Activated gamma-delta T cell treated with anti-CD3 and anti-CD28 coated beads, Interleukin-2, amount 50 U/mL, for 16 hours (primary cell): ENCODE data around the gene CCDC112.
"Not testable (repeated sequence)": the region's sequence is repeated elsewhere in the genome, so short reads cannot be mapped to it uniquely, and the experiment has no call there.

Experiments
- DNase-seq: peaks from one replicate; pipeline ENCODE4 v3.0.0-alpha.2; 2020; ENCODE audit warnings: low read depth

Gene CCDC112, protein sequence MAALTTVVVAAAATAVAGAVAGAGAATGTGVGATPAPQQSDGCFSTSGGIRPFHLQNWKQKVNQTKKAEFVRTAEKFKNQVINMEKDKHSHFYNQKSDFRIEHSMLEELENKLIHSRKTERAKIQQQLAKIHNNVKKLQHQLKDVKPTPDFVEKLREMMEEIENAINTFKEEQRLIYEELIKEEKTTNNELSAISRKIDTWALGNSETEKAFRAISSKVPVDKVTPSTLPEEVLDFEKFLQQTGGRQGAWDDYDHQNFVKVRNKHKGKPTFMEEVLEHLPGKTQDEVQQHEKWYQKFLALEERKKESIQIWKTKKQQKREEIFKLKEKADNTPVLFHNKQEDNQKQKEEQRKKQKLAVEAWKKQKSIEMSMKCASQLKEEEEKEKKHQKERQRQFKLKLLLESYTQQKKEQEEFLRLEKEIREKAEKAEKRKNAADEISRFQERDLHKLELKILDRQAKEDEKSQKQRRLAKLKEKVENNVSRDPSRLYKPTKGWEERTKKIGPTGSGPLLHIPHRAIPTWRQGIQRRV

DNA sequence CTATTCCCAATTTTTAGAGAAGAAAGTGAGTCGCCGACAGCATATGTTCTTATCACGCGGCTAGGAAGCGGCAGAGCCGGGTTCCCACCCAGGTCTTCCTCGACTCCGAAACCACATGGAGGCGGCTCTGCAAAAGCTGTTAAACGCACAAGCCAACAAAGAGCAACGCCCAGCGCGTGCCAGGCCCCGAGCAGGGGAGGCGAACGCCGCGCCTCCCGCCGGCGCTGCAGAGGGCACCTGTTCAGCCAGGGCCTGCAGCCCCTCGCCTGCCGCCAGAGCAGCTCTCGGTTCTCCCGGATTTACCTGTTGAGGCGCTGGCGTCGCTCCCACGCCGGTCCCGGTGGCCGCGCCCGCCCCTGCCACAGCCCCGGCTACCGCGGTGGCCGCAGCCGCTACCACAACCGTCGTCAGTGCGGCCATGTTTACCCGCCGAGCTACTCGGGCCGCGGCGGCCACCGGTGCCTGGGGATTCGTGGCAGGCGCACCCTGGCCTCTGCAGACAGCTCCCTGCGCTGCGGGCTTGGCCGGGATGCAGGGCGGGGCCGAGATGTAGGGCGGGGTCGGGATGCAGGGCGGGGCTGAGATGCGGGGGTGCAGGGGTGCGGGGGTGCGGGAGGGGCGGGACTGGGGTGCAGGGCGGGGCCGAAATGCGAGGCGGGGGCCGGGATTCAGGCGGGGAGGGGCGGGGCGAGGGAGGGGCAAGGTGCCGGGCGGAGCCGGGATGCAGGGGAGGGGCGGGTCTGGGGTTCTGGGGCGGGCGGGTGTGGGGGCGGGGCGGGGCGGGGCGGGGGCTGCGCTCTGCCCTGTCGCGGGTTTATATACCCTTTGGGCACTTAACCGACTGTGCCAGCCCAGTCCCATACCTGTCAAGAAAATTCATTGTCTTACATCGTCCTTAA lies at the start of gene CCDC112:
Gene CCDC112, minus strand, starts transcription at position 531 of the 899 bp plus-strand sequence. Its CDS starts 111 bp downstream, at position 420.
- peak; percentile 62 for DNase-seq

DNA sequence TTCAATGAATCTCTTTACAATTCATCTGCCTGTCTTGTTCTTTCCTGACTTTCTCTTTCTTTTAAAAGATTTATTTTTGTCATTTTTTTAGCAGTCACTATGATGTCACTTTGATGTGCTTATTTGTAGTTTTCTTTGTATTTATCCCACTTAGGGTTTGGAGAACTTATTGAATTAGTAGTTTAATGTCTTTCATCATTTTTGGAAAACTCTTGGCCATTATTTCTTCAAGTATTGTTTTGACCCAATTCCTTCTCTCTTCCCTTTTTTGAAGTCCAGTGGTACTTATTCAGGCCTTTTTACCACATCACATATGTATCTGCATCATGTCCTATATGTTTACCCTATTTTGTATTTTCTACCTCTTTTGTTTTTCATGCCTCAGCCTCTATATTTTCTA lies 48.9 kb upstream of the CCDC112 start:
- DNase-seq, result no peak

DNA sequence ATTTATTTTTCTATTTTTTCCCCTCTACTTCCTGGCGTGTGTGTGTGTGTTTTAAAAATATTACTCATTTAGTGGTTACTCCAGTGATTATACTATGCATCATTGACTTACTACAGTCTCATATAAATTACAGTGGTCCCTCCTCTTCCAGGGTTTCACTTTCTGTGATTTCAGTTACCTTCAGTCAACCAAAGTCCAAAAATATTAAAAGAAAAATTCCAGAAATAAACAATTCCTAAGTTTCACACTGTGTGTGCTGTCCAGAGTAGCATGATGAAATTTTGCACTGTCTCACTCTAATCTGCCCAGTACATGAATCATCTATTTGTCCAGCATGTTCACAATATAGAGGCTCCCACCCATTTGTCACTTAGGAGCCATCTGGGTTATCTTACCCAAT lies 47.4 kb upstream of the CCDC112 start:
- DNase-seq, result no peak

DNA sequence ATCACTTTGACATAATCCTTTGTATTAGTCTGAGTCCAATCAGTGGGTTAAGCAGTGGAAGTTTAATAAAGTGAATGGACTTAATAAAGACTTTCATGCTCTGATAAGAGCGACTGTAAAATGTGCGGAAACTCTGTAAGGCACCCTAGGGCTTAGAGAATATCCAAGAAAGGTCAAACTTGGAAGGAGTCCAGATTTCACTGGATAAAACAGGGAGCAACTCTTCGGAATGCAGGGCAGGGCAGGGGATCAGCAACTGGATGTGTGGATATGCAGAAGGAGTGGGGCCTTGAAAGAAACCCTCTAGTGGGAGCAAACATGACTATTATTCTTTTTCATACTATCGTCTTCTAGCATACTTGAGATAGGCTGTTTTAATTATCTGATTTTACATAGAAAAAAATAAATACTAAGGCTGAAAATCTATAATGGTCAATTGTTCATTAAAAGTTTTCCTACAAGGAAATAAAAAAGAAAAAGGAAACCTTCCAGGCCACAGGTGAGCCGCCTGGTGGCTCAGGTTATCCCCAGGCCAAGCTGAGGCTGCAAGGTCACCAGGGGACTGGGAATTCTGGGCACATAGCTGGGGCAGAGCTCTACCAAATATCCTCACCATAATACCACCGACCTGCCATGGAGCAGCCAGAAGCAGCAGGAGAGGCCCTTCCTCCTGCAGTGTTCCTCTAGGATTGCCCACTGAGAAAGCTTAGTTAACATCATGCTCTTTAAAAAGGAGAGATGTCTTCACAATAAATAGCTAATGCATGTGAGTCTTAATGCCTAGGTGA lies 46.3 kb upstream of the CCDC112 start:
- no peak for DNase-seq

DNA sequence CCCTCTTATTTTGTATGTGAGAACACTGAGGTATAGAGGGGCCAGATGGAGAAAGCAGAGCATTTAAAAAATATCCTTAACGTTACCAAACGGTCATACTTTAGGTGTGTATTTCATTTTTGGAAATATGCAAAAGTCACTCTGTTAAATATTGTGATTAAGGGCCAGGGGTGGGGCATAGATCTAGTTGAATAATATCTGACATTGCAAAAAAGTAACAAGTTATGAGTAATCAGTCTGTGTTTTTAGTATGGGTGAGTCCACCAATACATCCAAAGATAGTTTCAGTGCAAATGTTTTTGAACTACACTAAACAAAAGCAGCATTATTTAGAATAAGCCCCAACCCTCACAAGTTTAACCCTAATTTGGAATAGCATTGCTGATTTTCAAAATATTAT lies 45.3 kb upstream of the CCDC112 start:
- DNase-seq, result no peak

DNA sequence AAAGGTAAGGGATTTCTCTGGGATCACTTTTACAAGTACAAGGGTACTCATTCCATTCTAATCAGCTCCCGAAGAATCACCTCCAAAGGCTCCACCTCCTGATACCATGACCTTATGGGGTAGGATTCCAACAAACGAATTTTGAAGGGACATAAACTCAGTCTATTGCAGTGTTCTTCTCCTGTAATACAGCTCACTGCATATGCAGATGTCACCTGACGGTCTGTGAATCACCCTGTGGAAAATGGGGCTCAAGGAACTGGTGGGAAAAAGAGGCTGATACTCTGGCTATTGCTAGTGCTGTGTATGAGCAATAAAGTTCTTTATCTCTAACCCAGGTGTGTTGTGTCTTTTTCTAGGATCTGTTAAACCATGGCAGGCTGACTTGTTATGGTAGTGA lies 42.4 kb upstream of the CCDC112 start:
- DNase-seq, result no peak

DNA sequence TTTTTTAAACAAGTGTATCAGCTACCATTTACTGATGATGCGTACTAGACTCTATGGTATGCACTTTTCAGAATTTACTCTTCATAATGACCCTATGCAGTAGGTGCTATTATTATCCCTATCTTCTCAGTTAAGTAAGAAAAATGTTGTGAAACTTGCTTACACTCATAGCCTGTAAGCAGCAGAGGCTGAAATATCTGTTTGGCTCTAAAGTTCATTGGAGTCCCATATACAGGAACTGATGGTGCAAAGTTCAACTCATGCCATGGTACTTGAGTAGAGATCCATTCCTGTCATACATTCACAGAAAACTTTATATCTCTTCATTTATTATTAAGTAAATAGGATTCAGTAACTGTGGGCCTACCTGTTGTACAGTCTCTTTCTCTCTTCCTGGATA lies 41.4 kb upstream of the CCDC112 start:
- DNase-seq, result no peak

DNA sequence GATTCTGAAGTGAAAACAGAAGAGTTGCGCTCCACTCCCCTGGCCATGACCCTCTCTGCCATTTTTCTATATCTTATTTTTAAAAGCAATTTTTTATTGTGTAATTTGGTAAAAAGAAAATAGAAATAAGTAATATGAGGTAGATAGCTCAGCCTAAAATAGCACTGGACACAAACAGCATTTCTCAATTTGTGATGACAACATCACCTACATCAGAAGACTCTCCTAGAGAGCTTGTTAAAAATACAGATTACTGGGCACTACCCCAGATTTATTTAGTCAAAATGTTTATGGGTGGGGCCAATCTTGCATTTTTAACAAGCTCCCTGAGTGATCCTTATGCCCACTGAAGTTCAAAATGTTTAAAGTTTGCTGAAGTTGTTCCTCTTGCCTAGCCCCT lies 40.5 kb upstream of the CCDC112 start:
- DNase-seq, result no peak

DNA sequence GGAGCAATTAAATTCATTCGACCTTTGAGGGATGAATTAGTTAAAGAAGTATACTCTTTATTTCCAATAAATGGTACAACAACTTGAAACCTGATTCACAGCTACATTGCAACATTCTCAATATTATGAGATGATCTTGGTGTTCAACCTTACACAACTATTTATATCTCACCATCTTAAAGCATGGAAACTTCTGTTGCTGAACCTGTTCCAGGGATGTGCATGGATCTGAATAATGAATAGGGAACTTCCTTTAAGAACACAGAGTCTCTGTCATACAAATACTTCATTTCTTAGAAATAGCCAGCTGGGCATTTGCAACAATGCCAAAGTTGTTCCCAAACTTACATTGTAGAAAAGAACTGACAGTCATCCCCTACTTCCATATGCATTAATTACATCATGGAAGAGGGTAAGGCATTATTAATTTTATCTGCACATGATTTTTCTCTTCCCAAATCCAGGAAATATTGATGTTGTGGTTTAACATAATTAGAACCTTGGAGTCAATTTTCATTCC lies 39.8 kb upstream of the CCDC112 start:
- no peak for DNase-seq

DNA sequence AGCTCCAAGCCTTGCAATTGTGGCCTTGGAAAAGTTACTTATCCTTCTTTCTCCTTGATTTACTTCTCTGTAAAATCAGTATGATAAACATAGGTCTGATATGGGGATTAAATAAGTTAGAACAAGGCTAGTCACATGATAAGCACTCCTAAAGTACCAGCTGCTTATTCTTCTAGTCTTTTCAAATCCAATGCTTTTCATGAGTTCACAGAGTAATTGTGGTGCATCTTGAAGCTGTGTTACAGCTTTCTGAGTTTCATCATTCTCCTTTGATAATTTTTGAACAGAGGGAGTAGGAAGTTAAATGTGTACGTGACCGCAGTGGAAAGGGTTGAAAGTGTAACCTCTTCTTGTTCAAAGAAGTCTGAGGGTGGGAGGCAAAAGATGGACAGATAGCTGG lies 38.8 kb upstream of the CCDC112 start:
- DNase-seq, result no peak

DNA sequence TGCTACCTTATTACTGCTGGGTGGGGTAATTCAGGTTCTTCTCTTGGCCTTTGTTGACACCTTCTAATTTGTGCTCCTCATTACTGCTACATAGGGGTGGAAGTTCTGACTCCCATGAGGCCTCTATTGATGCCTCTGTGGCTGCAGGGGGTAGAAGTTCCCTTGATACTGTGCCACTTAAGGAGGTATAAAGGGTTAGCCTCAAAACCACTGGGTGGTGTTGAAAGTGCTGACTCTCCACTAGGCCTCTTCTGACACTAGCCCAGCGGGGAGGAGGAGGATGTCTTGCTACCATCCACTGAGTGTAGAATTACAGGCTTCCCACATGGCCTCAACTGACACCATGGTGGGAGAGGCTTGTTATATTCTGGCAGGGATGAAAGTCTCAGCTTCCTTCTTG lies 36.7 kb upstream of the CCDC112 start:
- DNase-seq, result no peak

DNA sequence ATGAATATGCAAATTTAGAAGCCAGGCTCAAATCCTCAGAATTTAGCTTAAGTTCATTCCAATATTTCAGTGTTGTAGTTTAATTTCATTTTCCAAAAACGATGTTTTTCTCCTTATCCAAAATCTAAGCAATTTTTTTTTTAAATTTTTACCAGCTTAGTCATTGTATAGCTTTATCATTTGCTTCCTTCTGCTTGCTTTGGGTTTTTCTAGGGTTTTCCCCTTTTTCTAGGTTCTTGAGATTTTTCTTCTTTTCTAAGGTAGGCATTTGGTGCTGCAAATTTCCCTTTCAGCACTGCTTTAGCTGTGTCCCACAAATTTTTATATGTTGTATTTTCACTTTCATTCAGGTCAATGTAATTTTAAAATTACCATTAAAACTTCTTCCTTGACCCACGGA lies 34.4 kb upstream of the CCDC112 start:
- DNase-seq, result no peak

DNA sequence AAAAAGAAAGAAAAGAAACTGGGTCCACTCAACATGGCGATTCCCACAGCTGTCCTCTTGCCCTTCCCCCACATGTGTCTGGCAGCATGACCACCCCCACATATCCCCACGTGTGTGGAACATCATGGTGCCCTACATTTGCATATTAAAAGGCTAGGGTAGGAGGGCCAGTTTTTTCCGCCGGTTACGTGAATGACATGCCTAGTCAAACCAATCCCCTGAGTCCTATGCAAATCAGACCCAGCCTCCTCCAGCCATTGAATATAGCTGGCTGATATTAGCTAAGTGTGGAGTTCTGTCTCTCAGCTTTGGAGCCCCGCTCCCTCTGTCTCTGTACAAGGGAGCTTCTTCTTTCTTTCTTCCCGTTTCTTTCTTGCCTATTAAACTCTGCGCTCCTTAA lies 33.0 kb upstream of the CCDC112 start:
- no peak for DNase-seq

DNA sequence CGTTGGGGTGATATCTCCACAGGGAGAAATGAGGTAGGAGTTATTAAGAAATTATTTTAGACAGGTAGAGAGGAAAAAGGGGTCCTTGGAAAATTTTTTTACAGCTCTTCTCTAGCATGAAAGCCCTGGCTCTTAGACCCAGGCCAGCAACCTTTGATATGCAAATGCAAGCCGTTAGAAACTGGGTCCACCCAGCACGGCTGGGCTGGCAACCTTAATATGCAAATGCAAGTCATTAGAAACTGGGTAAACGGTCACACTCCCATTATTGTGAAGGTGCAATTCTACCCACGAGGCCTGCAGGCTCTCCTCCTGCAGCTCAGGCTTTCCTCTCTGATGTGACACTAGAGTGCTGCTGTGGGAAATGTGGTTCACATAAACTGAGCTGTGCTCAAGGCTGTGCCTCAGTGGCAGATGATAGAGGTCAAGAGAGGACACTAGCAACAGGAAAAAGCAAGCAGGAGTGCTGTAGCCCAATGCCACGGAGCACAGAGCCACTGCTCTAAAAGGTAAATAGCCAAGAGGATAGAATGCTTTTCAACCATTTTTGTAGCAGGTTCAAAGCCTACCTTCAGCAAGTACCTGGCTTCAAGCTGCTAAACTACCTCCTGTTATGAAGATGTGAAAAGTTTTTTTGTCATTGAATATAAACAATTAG lies 32.3 kb upstream of the CCDC112 start:
- DNase-seq, result not testable (repeated sequence)

DNA sequence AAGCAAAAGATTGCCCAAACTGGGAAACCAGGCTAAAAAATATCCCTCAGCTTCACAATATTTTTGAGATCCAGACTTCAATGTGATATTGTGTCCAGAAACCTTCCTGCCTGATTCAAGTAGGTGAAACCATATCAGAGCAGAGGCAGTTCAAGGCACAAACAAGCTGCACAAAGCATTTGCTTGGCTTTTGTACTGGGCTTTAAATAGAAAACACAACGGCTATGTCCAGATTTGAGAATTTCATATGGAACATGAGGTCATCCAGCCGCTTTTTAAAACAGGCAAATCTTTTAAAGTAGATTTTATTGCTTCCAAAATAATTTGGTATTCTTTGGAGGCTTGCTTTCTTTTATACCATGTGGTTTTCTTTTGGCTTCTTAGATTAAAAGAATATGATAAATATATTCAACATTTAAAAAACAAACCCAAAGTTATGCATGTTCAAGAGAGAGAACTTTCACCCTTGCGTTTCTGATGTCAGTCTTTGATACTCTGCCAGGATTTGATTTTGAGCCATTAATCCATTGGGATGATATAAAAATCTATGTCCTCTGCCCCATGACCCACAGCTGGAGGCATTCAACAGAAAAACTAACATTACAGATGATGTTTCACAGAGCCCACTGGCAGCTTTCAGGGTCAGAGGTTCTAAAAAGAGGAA lies 29.0 kb upstream of the CCDC112 start:
- DNase-seq, result no peak

DNA sequence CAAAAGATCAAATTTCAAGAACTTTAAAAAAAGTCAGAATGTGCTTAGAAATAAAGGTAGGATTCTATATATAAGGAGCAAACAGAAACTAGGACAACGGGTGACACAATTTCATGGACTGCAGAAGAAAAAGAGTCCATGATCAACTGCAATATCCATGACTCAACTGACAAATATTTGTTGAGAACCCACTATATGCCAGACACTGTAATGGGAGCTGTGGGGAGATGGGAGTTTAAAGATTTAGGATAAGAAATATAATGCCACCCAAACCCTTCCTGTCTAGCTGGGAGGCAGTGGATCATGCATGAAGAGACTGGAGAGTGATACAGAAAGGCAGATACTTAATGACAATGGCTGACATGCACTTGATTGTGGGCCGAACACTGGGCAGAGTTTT lies 27.6 kb upstream of the CCDC112 start:
- no peak for DNase-seq

DNA sequence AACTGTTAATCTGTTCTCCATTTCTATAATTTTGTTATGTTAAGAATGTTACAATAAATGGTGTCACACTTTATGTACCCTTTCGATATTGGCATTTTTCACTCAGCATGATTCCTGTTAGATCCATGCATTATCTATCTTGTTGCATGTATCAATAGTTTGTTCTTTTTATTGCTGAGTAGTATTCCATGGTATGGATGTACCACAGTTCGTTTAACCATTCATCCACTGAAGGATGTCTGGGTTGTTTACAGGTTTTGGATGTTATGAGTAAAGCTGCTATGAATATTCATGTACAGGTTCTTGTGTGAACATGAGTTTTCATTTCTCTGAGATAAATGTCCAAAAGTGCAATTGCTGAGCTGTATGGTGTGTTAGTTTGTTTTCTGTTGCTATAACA lies 26.3 kb upstream of the CCDC112 start:
- no peak for DNase-seq

DNA sequence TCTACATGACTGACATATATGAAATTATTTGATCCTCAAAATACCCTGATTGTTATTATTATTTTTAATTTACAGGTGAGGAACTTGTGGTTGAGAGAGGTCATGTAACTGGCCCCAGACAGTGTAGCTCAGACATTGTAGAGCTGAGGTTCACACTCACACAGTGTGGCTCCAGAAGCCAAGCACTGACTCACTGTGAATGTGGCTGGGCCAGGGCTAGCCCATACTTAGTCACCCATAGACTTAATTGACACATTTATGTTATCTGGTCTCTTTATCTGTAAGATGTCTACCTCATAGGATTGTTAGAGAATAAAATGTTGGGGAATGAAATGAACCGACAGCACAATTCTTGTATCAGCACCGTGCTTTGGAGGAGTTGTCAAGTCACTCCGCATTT lies 24.9 kb upstream of the CCDC112 start:
- DNase-seq, result no peak

DNA sequence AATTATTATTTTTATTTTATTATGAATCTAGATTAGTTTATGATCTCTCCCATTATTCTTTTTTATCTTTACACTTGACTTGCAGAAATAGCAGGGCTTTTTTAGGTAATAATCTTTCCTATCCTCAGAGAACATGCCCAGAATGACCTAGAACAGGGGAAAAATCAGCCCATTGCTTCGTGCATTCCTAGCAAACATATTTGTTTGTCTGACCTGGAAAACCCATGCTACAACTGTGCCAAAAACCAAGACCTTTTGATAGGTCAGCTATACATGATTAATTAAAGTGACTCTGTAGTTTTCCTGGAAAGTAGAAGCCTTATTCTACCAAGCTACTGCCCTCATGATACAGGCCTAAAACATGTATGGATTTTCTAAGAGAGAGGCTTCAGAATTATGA lies 24.1 kb upstream of the CCDC112 start:
- DNase-seq, result no peak

DNA sequence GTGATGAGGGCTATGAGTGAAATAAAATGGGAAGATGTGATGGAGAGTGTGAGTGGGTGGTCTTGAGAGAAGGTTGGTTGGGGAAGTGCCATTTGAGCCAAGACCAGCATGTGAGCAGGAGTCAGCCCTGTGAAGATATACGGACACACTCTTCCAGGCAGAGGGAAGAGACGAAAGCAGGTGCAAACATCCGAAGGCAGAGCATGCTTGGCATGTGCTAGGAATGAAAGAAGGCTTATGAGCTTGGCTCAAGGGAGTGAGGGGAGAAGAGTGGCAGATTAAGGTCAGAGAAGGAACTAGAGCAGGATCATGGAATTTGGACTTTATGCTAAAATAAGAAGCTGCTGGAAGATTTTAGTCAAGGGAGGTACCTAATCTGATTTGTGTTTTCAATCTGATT lies 23.6 kb upstream of the CCDC112 start:
- DNase-seq, result no peak

DNA sequence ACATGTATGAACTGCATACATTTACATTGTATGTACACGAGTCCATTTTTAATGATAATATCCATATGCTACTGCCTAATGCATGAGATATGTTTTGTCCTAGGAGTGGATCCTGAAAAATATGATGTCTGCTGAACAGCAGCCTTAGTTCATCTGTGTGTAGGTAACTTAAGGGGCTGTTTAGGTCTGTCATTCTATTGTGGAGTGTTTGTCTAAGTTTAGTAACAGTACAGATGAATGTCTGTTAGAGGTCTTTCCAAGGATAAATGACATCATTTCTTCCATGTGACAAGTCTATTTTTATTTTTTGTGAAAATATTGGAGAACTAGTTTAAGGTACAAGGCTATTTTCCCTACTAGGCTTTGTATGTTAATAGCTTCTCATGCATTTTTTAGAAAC lies 22.6 kb upstream of the CCDC112 start:
- no peak for DNase-seq
